ENCODE measurements around the gene SOX9.

GRCh38 chr17:72135546-72136325 is 14.9 kb downstream of the SOX9 start:
- TF ChIP-seq TCF4 (CRISPR knock-in tag; IDR thresholded peaks at IDR 0.05; ENCODE audit: borderline replicate concordance) (no peak), ZC3H10 (CRISPR knock-in tag; IDR thresholded peaks at IDR 0.05) (no peak), PATZ1 (CRISPR knock-in tag; IDR thresholded peaks at IDR 0.05; ENCODE audit: borderline replicate concordance) (no peak), CSRNP3 (CRISPR knock-in tag; IDR thresholded peaks at IDR 0.05) (no peak), TOX (CRISPR knock-in tag; IDR thresholded peaks at IDR 0.05; ENCODE audit: borderline replicate concordance) (no peak), ZFP30 (CRISPR knock-in tag; IDR thresholded peaks at IDR 0.05) (no peak), ESRRG (CRISPR knock-in tag; IDR thresholded peaks at IDR 0.05) (no peak), RARB (CRISPR knock-in tag; IDR thresholded peaks at IDR 0.05) (no peak)

Measured in SK-N-SH treated with all-trans-retinoic acid at 6 μM for 48 hours (cell line).